HG03066 (cell line): Measurements from ENCODE around the gene BRIP1.
"Not testable (repeated sequence)": the region's sequence is repeated elsewhere in the genome, so short reads cannot be mapped to it uniquely, and the experiment has no call there.

Experiments used
- ATAC-seq: cut with Tn5 transposase; IDR thresholded peaks from one replicate; pipeline ENCODE4 v1.9.1; 2021; ENCODE audit warnings: low read depth; ENCODE audit not compliant: unreplicated experiment

Gene BRIP1

DNA sequence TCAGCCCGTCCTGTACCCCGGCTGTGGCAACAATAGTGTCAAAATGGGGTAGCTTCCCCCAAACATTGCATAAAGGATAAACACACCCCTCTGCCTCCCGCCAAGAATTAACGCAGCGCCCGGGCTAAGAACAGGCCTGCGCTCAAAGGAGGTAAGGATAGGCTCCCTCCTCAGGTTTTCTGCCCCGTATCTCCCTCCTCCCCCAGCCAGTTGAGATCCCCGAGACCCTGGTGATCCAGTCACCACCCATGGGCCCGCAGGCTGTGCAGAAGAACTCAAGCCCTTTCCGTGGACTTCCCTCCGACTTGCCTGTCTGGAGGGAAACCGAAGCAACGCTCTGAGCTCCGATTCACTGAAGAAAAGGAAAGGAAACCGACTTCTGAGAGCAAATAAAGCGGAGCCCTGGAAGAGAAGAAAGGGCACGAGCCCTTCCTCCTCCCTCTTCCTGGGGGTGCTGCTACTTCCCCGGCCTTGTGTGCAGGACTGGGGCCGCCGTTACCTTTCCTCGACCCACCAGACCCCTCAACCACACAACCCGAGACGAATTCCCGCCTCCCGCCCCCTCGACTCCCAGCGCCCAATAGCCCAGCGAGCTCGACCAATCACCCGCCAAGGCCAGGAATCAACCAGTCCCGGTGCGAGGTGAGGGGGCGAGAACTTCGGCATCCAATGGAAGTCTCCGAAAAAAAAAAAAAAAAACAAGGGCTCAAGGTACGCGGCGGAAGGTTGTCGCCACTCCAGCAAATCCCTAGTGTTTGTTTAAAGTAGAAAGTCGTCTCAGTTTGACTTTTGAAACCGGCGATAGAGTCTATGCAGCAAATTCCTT lies at the start of gene BRIP1:
Gene BRIP1, minus strand, starts transcription at position 554 of the 826 bp plus-strand sequence. CDS start 1,989 bp downstream, outside the sequence.
- ATAC-seq, result peak; percentile 94

- ATAC-seq, result no peak
These were observed 45.1 kb upstream of the BRIP1 start for GRCh38 chr17:61908292-61909037.

- no peak for ATAC-seq
These were observed 44.0 kb upstream of the BRIP1 start for GRCh38 chr17:61907361-61907760.

- ATAC-seq, result peak; percentile 81
These were observed 40.9 kb upstream of the BRIP1 start for GRCh38 chr17:61904094-61904710.

DNA sequence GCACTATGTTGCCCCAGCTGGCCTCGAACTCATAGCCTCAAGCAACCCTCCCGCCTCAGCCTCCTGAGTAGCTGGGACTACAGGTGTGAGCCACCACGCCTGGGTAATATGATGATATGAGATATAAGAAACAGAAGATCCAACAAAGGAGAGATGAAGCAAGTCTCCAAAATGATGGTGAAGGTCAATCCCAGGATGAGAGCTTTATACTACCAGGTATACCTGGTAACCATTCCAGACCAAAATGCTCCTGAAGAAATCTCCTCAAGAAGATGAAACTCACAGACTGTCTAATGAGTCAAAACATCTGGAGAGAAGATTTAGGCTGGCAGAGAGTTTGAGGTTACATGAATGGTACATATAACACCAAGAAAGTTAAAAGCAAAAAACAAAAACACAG lies 39.9 kb upstream of the BRIP1 start:
- ATAC-seq, result no peak

DNA sequence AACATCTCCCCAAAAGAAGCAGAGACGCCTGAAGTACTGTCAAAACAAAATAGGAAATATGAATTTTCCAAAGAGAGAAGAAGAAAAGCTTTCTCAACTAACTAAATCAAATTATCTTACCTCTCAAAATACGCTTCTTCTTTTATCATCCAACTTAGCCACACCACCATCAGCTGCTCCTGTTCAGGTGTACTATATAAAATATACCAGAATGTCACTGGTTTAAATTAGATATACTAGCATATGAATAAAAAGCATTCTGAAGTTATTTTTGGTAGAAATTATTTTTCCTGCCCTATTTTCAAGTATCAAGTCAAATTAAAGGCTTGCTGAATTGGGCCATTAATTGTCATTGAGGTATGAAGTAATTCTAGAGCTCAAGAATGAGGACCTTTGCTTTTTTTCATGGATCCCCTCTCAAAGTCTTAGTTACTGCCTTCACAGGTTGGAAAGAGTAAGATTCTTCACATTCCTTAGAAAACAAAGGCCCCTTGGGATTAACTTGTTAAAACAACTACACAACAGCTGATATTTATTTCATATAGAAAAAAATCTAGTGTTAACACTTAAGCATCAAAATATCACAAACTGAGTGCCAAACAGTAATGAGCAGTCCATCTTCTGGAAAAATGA lies 34.3 kb upstream of the BRIP1 start:
- no peak for ATAC-seq

DNA sequence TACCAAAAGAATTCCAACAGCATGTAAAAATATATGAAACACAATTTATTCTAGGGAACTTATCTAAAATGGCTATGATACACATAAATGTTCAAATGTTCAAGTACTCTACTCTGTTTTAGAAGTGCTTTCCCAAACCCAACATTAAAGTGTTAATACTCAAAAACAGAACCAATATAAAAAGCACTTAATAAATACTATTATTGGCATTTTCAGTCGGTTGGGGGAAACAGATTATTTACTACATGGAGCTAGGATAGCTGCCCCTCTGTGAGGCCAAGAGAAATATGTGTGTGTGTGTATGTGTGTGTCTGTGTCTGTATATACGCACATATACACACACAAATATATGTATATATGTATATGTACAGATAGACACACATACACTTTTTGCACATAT lies 32.1 kb upstream of the BRIP1 start:
- no peak for ATAC-seq

- not testable (repeated sequence) for ATAC-seq
These were observed 31.0 kb upstream of the BRIP1 start for GRCh38 chr17:61894310-61894709.

DNA sequence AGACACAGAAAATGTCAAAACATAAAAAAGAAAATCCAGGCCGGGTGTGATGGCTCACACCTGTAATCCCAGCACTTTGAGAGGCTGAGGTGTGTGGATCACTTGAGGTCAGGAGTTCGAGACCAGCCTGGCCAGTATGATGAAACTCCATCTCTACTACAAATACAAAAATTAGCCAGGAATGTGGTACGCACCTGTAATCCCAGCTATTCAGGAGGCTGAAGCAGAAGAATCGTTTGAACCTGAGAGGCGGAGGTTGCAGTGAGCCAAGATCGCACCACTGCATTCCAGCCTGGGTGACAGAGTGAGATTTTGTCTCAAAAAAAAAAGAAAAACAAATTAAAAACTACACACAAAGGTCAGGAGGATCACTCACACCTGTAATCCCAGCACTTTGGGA lies 24.4 kb upstream of the BRIP1 start:
- ATAC-seq, result not testable (repeated sequence)

DNA sequence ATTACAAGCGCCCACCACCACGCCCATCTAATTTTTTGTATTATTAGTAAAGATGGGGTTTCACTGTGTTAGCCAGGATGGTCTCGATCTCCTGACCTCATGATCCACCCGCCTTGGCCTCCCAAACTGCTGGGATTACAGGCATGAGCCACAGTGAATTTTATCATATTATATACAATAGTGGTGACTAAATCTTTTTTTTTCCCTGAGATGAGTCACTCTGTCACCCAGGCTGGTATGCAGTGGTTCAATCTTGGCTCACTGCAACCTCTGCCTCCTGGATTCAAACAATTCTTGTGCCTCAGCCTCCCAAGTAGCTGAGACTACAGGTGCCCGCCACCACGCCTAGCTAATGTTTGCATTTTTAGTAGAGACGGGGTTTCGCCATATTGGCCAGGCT lies 22.5 kb upstream of the BRIP1 start:
- not testable (repeated sequence) for ATAC-seq

- no peak for ATAC-seq
These were observed 21.5 kb upstream of the BRIP1 start for GRCh38 chr17:61884864-61885263.

- no peak for ATAC-seq
These were observed 17.3 kb upstream of the BRIP1 start for GRCh38 chr17:61880589-61881102.

GRCh38 chr17:61878984-61879612 lies 15.8 kb upstream of the BRIP1 start:
- no peak for ATAC-seq

DNA sequence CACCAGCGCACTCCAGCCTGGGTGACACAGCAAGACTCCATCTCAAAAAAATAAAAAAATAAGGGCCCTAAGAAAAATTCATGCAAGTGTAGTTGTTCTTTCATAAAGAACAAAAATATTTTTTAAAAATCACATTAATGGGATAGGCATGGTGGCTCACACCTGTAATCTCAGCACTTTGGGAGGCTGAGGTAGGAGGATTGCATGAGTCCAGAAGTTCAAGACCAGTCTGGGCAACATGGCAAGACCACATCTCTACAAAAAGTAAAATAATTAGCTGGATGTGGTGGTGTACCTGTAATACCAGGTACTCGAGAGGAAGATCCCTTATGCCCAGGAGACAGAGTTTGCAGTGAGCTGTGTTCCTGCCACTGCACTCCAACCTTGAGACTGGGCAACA lies 15.2 kb upstream of the BRIP1 start:
- ATAC-seq, result no peak

DNA sequence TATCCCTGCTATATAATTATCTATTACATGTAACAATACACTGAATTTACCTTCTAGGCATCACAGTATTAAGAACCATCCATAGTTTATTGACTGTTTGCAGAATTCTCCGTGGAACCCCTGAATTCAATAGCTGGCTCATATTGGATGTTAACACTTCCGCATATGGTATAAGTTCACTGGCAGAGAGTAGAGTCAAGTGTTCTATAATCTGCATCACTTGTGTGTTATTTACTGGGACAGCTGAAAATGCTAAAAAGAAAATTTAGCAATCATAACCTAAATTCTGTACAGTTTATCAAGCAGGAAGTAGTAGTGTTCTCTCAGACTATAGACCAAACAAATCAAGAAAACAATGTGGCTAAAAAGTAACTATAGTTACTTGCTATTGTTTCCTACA lies 14.5 kb upstream of the BRIP1 start:
- ATAC-seq, result no peak

- ATAC-seq, result no peak
These were observed 12.5 kb upstream of the BRIP1 start for GRCh38 chr17:61875804-61876203.

DNA sequence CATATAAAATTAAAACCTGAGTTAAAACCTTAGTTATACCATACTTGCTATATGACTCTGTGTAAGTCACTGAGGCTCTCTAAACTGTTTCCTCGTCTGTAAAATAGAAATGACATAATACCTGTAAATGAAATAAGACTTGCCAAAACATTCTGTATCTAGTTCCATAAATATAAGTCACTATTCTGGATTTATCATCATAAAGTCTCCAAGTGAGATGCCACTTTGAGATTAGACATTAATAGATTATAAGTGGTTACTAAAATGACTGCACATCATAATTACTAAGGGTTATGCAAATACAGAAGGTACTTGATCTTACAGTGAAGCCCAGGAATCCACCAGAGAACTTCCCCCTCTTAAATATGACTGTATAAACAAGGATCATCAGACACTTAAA lies 12.0 kb upstream of the BRIP1 start:
- ATAC-seq, result no peak

DNA sequence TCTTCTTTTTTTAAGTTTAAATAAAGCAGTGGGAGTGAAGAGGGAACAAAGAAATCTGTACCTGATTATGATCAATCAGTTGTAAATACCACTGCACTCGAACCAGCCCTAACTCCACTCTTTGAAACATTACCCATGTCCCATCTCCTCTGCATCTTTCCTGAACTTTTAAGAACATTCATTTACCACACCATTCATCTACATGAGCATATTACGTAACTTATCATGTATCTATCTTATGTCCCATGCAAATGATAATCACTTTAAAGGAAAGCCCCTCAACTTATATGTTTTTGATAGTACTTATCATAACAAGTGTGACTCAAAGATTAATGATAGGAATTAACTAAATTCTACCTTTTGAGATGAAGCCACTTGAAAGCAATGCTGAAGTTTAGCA lies 10.7 kb upstream of the BRIP1 start:
- no peak for ATAC-seq

- no peak for ATAC-seq
These were observed 8.8 kb upstream of the BRIP1 start for GRCh38 chr17:61872099-61872498.

GRCh38 chr17:61869138-61869537 lies 5.8 kb upstream of the BRIP1 start:
- ATAC-seq, result no peak
